LNCAP (cell line): Measurements from ENCODE around the gene NRROS.

Experiments used
- CTCF ChIP-seq: fragments of 450-650 bp; IDR thresholded peaks from 2 replicates; pipeline ENCODE4 v1.5.1; 2017; ENCODE audit warnings: mild to moderate bottlenecking

The NRROS gene

GRCh38 chr3:196620161-196620604, 19.3 kb upstream of the NRROS start:
- TF ChIP-seq CTCF: no peak

- no peak for TF ChIP-seq CTCF
Measured at GRCh38 chr3:196620684-196621083, 18.8 kb upstream of the NRROS start.

- TF ChIP-seq CTCF: no peak
Measured at GRCh38 chr3:196621611-196622010, 17.9 kb upstream of the NRROS start.

- no peak for TF ChIP-seq CTCF
Measured at GRCh38 chr3:196624067-196624790, 15.3 kb upstream of the NRROS start.

GRCh38 chr3:196624907-196625306, 14.6 kb upstream of the NRROS start:
- no peak for TF ChIP-seq CTCF

GRCh38 chr3:196625331-196625730, 14.2 kb upstream of the NRROS start:
- no peak for TF ChIP-seq CTCF

- TF ChIP-seq CTCF: no peak
Measured at GRCh38 chr3:196627918-196628231, 11.6 kb upstream of the NRROS start.

- no peak for TF ChIP-seq CTCF
Measured at GRCh38 chr3:196629228-196629627, 10.3 kb upstream of the NRROS start.
